CD4-positive, alpha-beta T cell treated with Interleukin-17A for 4 hours (primary cell): ENCODE measurements around the gene SMARCB1.

Experiments
- DNase-seq: peaks from one replicate; pipeline ENCODE4 v3.0.0-alpha.2; 2020; ENCODE audit warnings: mixed read lengths

SMARCB1 gene

DNA sequence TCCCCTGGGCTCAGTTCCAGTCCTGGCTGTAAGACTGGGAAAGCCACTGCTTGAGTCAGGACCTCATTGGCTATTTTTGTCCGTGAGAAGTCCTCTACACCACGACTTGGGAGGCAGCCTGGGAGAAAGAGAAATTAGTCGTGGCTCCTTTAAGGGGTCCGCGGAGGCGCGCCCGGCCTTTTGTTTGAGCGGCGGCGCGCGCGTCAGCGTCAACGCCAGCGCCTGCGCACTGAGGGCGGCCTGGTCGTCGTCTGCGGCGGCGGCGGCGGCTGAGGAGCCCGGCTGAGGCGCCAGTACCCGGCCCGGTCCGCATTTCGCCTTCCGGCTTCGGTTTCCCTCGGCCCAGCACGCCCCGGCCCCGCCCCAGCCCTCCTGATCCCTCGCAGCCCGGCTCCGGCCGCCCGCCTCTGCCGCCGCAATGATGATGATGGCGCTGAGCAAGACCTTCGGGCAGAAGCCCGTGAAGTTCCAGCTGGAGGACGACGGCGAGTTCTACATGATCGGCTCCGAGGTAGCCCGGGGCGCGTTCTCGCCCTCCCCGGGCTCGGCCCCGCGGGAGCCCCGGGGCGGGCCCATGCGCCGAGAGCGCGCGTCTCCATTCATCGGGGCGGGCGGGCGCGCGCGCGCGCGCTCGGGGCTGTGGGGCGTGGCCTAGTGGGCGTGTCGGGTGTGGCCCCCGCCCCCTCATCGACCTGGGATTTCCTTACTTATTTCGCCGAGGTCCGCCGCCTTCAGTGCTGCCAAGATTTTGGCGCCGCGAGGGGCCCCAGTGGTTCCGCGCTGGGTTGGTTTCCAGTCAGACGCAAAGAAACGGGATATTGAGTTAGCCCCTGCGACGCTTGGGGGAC is at the start of gene SMARCB1:
SMARCB1 (plus strand) TSS at position 215 of the 848 bp plus-strand sequence; CDS start at position 419, 204 bp downstream.
- DNase-seq = peak; percentile 92

DNA sequence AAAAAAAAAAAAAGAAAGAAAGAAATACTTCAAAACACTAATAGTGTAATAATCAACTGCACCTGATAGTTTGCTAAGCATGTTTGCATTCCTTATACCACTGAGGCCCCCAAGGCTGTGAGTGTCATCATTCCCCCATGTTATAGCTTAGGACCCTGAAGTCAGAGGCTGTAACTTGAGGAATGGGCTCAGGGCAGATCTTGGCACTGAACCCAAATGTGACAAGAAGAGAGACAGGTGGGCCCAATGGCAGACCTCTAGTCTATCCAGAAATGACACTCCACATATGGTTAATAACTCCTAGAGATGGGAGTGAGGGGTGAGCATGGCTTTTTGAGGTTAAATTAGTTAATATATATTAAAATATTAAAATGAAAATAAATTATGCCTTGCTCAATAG is 49.1 kb upstream of the SMARCB1 start:
- no peak for DNase-seq

DNA sequence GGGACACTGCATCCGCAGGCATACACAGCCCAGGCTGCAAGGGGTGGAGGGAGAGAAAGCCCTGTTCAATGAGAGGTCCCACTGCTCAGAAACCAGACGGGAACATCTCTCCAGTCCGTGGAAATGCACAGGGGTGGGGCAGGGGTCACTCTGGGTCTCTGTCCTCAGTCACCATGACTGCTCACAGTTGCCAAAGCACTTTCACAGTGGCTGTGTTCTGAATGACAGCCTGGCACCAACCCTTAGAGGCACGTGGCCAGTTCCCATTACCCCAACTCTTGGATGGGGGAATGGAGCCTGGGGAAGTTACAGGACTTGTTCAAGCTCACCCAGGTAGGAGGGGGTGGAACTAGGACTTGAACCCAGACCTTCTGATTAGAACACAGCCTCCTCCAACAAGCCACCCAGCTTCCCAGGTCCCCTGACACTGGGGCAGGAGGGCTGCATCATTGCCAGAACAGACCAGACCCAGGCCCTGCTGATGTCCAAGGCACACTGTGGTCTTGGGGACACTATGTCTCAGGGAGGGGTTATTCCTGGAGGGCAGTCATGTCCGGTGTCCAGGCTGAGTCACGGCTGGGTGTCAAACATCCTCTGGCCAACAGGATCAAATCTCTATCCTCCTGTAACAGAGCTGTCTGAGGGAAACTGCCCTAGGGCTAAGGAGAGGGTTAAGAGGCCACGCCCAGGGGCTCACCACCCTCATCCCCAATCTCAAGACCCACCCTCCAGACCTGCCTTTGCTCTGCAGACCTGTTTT is 44.1 kb upstream of the SMARCB1 start:
- DNase-seq = no peak

DNA sequence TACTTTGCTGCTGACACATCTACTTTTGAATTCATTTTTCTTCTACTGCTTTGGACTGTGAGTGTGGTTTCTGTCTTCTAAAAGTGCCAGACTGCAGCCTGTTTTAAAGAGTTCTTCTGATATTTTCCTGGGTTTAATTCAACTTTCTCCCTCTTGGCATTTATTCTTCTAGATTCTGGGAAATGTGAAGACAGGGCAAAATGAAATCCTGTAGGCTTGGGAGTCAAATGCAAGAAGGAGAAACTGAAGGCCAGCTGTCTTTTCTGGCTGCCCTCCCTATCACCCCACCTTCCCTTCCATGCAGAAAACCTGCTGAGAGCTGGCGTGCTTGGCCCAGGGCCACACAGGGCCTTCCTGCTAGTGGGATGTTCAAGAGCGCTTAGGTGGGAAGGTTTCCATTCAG is 43.5 kb upstream of the SMARCB1 start:
- DNase-seq = no peak

DNA sequence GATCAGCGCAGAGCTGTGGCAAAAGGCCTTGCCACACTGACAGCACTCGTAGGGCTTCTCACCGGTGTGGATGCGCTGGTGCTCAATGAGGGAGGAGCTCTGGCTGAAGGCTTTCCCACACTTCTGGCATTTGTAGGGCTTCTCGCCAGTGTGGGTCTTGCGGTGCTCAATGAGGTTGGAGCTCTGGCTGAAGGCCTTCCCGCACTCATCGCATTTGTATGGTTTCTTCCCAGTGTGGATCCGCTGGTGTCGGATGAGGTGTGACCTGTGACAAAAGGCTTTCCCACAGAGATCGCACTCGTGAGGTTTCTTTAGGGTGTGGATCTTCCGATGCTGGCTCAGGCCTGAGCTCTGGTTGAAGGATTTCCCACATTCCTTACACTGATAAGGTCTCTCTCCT is 42.8 kb upstream of the SMARCB1 start:
- no peak for DNase-seq

DNA sequence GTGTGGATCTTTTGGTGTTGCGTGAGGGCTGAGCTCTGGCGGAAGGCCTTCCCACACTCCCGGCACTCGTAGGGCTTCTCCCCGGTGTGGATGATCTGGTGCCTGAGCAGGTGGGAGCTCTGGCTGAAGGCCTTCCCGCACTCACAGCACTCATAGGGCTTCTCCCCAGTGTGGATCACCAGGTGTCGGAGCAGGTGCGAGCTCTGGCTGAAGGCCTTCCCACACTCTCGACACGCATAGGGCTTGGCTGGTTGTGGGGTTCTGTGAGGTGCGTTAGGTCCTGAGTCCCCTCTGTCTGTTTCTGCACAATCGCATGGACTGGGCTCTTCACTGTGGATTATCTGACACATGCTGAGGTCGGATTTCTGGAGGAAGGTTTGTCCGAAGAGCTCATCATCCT is 42.3 kb upstream of the SMARCB1 start:
- DNase-seq = no peak

DNA sequence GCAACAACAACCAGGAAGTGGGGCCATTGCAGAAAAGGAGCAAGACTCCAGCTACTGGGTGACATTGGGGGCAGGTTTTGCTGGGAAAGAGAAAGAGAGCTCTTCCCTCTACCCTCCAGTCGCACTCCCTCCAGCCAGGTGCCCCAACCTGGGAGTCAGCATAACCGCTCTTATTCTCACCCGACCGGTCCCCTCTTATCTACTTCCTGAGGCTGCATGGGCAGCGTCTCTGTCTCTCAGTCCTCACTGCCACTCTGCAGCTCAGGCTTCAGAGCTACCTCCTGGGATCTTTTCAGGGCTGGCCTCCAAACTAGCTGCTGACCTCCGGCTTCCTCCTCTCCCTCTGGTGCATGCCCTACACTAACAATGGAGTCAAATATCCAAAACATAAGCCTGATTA is 41.0 kb upstream of the SMARCB1 start:
- no peak for DNase-seq

DNA sequence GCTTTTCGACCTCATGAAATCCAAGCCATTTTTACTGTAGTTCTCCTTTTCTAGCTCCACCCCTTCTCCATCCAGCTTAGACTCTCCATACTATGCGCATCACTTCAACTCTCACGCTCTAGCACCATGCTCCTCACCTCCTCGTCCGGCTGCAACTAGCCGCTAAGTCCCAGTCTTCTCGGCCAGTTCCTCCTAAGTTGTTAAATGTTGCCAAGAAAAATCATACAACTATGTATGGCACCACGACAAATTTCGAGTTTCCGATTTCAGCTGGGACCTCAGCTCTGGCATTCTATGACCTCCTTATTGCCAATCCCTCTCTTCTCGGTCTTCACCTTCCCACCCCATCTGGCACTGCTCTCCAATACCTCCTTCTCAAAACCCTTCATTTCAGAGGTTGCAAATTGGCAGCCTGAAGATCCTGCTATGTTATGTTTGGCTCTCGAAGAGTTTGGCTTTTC is 36.9 kb upstream of the SMARCB1 start:
- DNase-seq = no peak

DNA sequence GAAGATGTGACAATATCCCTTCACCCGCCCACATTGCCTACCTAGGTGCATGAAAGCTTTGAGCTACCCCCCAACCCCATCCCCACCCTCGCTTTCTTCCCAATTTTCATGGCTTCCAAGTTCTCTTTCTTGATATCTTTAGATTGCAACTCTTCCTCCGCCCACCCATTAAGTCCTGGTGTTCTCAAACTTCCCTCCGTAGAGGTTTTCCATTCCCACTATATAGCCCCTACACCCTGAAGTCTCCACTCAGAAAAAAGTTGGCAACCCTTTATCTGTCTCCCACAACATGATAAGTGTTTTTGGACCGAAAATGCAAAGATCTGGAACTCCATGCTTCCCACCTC is 36.4 kb upstream of the SMARCB1 start:
- DNase-seq = no peak

DNA sequence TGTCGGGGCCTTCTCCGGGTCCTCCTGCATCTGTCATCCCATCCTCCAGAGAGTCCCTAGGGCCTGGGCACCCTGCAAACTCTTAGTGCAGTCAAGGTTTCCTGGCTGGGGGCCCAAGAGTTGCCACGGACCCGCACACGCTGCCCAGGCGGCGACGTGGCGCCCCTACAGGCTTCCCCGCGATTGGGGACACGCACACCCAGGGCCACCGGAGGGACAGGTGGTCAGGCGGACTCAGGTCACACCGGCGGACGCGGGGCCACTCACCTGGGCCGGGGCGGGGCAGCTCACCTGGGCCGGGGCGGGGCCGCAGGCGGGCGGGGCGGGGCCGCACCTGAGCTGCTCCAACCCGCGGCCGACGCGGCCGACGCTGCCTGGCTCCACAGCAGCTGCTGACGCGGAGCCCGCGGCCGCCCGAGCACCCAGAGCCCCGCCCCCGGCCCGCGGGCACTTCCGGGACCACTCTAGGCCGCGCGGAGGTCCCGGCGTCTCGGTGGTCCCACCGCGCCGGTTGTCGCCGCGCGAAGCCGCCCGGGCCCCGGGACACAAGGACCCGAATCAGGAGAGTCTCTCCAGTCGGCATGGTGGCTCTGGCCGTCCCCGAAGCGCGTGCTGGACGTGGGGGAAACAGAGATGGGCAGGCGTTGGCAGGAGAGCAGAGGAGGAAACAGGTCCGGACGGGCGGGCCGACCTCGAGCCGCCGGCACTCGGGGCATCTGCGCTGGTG is 35.9 kb upstream of the SMARCB1 start, which contains the start of gene ZNF70:
ZNF70 (minus strand) TSS at position 399 of the 727 bp plus-strand sequence. CDS start 5,972 bp downstream, outside the sequence.
- DNase-seq = peak; percentile 94

DNA sequence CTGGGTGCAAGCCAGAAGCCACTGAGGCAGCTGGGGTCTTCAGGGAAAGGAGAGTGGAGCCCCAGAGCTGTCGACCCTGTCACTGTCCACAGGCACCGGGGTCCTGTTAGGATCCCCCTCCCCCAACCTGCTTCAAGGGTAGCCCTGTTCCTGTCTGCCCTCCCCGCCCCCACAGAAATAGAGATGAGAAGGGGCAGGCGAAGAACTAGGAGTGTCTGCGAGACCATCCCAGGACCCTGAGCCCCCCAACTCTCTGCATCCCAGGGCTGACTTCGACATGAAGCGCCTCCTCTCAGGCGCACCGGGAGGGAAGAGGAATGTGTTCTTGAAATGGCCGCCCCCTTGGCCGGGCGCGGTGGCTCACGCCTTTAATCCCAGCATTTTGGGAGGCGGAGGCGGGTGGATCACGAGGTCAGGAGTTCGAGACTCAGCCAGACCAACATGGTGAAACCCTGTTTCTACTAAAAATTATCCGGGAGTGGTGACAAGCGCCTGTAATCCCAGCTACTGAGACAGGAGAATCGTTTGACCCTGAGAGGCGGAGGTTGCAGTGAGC is 35.2 kb upstream of the SMARCB1 start:
- DNase-seq = no peak

DNA sequence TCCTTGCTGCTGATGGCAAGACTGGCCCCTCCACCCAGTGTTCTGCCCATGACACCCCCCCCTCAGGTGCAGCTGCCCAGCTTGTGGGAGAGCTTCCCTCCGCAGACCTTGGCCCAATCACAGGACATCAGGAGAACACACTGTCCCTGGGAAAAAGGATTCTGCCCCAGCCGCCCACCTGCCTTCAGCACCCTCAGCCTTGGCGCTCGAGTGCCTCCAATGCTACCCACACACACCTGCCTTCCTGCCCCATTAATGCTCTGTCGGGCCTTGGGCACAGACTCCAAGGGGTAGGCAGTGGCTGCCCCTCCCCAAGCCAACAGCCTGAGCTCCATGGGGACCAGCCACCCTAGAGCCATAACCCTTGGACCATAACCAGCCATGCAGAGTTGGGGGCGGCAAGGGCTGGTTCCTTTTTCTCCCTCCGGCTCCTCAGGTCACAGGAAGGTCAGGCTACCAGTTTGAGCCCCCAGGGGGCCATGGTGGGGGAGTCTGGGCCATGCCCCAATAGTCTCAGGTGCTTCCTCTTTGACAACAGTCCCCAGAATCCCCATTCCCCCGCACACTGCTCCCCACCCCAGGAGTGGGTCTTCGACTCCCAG is 34.6 kb upstream of the SMARCB1 start:
- no peak for DNase-seq

DNA sequence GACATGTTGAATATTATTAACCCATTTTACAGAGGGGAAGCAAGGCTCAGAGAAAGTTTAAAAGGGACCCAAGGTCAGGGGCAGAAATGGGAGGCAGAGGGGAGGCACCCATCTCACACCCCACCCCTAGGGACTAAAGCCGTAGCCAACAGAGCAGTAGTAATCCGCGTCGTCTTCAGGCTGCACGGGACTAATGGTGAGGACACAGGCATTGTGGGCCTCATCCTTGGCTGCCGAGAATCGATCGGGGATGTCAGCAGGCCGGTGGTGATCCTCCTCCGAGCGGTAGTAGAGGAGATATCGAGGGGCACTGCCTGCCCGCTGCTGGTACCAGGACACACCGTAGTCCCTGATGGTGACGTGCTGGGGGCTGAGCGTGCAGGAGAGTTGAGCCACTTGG is 34.0 kb upstream of the SMARCB1 start:
- no peak for DNase-seq

DNA sequence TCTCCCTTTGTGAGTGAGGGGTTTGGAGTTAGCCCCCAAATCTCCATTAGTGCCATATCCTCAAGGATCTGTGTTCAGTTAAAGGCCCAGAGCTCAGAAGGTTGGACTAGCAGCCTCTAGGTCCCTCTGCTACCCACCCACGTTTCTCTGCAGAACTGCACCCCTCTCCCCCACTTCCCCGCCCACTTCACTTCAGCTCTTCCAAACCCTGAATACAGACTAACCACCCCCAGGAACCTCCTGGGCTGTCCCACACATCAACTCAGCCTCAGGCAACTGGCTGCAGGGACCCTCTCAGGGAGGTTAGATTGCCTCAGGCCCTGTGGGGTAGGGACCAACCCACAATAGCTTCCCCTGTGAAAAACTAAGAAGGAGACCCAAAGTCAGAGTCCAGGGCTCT is 33.4 kb upstream of the SMARCB1 start:
- DNase-seq = no peak

DNA sequence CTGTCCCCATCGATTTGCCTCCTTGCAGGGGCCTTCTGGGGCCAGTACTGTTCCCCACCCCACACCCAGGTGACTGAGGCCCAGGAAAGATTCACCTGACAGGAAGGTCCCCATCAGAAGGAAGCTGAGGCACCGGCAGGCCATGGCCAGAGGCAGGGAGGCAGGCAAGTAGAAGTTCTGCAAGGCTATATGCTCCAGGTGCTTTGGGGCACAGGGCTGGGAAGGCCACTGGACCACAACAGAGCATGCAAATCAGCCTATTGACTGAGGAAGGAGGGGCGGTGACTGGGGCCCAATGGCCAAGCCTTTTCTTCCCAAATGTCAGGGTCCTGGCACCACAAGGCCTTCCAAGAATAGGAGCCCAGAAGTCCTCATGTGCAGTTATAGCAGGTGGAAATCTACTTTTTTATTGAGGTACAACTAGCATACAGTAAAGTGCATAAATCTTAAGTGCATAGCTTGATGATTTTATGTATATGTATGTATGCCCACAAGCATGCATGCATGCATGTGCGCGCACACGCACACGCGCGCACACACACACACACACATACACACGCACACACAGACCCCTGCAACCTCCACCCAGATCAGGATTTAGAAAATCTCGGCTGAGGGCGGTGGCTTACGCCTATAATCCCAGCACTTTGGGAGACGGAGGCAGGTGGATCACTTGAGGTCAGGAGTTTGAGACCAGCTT is 32.4 kb upstream of the SMARCB1 start, which contains the start of gene VPREB3:
VPREB3 (minus strand) TSS at position 206 of the 700 bp plus-strand sequence; CDS start at position 144, 62 bp downstream.
- DNase-seq = no peak

DNA sequence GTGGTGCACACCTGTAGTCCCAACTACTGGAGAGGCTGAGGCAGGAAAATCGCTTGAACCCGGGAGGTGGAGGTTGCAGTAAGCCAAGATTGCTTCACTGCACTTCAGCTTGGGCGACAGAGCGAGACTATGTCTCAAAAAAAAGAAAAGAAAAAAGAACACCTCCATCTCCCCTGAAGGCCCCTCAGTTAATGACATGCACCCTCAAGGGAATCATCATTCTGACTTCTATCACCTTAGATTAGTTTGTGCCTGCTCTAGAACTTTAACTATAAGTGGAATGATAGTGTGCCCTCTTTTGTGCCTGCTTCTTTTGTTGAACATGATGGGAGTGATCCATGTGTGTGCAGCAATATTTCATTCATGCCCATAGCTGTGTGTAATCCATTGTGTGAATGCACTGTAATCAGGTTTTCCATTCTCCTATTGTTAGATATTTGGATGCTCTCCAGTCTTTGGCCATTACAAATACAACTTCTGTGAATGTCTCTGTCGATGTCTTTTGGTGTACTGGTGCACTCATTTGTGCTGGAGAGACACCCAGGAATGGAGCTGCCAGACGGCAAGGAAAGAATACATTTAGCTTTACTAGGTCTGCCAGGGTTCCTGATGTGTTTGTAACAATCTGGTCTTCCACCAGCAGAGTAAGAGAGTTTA is 31.7 kb upstream of the SMARCB1 start:
- no peak for DNase-seq

DNA sequence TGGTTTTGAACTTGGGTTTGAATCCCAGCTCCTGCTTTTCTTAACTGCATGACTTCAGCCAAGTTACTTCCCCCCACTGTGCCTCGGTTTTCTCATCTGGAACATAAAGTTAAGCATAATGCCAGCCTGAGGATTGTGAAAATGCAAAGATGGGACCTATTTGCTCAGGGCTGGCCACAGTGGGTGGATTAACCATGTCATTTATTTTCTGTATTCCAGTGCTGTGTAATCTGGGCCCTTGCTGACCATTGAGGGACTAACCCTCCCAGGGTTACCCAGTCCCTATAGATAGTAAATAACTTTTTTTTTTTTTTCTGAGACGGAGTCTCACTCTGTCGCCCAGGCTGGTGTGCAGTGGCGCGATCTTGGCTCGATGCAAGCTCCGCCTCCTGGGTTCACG is 31.1 kb upstream of the SMARCB1 start:
- no peak for DNase-seq

DNA sequence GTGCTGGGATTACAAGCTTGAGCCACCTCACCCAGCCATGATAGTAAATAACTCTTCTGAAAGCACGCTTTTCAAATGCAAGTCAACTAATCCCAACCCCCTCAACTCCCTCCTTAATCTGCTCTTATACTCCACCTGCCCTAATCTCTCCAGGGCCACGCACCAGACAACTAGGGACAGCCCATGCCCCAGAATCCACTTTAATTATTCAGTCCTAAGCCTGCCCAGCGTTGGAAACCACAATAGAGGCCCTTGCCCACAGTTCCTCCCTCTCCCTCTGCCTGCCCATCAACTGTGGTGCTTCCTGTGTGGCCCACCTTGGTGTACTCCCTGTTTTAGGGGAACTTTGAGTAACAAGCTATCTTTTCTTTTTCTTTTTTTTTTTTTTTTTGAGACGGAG is 29.9 kb upstream of the SMARCB1 start:
- DNase-seq = no peak

DNA sequence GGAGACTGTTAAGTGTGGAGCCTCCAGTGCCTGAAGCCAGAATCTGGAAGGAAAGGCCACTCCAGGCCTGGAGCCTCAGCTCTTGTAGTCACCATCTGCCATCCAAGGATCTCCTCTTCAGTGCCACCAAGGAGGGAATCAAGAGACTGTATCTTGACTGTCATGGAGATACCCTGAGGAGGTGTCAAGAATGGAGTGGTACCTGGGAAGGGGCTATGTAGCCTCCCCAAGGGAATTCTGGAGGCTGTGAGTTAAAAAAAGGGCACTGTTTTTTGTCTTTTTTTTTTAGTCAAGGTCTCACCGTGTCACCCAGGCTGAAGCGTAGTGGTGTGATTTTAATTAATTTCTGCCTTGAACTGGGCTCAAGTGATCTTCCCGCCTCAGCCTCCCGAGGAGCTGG is 27.2 kb upstream of the SMARCB1 start:
- no peak for DNase-seq

DNA sequence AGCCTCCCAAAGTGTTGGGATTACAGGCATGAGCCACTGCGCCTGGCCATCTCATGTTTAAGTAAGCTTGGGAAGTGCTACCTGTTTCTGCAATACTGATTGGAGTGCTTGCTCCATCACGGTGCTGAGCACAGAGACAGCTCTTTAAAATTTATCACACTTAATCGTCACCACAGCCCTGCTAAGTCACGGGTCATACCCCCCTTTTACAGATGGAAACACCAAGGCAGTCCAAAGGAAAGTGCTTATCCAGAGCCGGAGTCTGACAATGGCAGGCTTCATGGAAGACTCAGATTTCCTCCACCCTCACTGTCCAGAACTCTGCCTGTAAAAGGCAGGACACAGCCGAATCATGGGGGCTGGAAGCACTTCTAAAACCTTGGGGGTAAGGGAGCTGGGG is 26.7 kb upstream of the SMARCB1 start:
- no peak for DNase-seq
